Stimulated activated CD4-positive, alpha-beta T cell treated with anti-CD3 and anti-CD28 coated beads, Interleukin-1b, Interleukin-23, amount 100 ng/mL, for 24 hours (primary cell): Measurements from ENCODE around the gene MCU.

Experiments used
- DNase-seq, 4 experiments: peaks; one replicate each; pipeline ENCODE4 v3.0.0-alpha.2; 2020; ENCODE audit warnings: low read depth in 4 of 4, low spot score in 1 of 4

Gene MCU

GRCh38 chr10:72932259-72933015 lies 240.5 kb downstream of the MCU start:
- DNase-seq, result no peak

GRCh38 chr10:72935361-72935760 lies 243.4 kb downstream of the MCU start:
- no peak for DNase-seq
